LHCN-M2 (cell line): ENCODE data around the gene PLOD2. TPM values are rescaled to one million over a fixed set of nuclear protein-coding genes. Genes with fewer than 3 reads are reported as not detected.
A peak's percentile ranks its signal among the peaks of the same experiment; 100 is the strongest.

Source experiments
- DNase-seq: peaks from one replicate; pipeline ENCODE4 v3.0.0-alpha.2; 2012; ENCODE audit warnings: low read depth
- total RNA-seq: library from RNA; depleted of rRNA; stranded (reverse); fragments of >200 nt; gene quantifications from 2 replicates; pipeline ENCODE4 v1.2.3, GENCODE V29; 2014

Gene PLOD2
- total RNA-seq, 1 experiment from 2014 or later: 197 TPM

GRCh38 chr3:146100825-146101444 lies 60.0 kb downstream of the PLOD2 start:
- DNase-seq: no peak

- DNase-seq: no peak
Observed at GRCh38 chr3:146100180-146100579, 60.8 kb downstream of the PLOD2 start.

GRCh38 chr3:146099316-146099715 lies 61.7 kb downstream of the PLOD2 start:
- DNase-seq: no peak

GRCh38 chr3:146093896-146094295 lies 67.1 kb downstream of the PLOD2 start:
- no peak for DNase-seq

- peak; percentile 47 for DNase-seq
Observed at GRCh38 chr3:146092230-146092629, 68.8 kb downstream of the PLOD2 start.

GRCh38 chr3:146091397-146091796 lies 69.6 kb downstream of the PLOD2 start:
- DNase-seq: no peak

GRCh38 chr3:146090521-146090920 lies 70.5 kb downstream of the PLOD2 start:
- no peak for DNase-seq

GRCh38 chr3:146088840-146089239 lies 72.1 kb downstream of the PLOD2 start:
- no peak for DNase-seq

- no peak for DNase-seq
Observed at GRCh38 chr3:146087116-146087515, 73.9 kb downstream of the PLOD2 start.

- peak; percentile 62 for DNase-seq
Observed at GRCh38 chr3:146086211-146086610, 74.8 kb downstream of the PLOD2 start.

GRCh38 chr3:146085678-146086077 lies 75.3 kb downstream of the PLOD2 start:
- no peak for DNase-seq

GRCh38 chr3:146080578-146080977 lies 80.4 kb downstream of the PLOD2 start:
- no peak for DNase-seq

GRCh38 chr3:146078031-146078430 lies 83.0 kb downstream of the PLOD2 start:
- DNase-seq: peak; percentile 22

GRCh38 chr3:146077181-146077580 lies 83.8 kb downstream of the PLOD2 start:
- DNase-seq: peak; percentile 18

GRCh38 chr3:146072824-146073223 lies 88.2 kb downstream of the PLOD2 start:
- peak; percentile 48 for DNase-seq

GRCh38 chr3:146072061-146072460 lies 88.9 kb downstream of the PLOD2 start:
- DNase-seq: no peak

GRCh38 chr3:146071632-146072031 lies 89.4 kb downstream of the PLOD2 start:
- no peak for DNase-seq

- DNase-seq: peak; percentile 87
Observed at GRCh38 chr3:146067048-146067447, 93.9 kb downstream of the PLOD2 start.

GRCh38 chr3:146065573-146066006 lies 95.4 kb downstream of the PLOD2 start:
- peak; percentile 74 for DNase-seq

- no peak for DNase-seq
Observed at GRCh38 chr3:146058241-146058640, 102.7 kb downstream of the PLOD2 start.

GRCh38 chr3:146052791-146053310 lies 108.1 kb downstream of the PLOD2 start:
- DNase-seq: no peak

GRCh38 chr3:146052056-146052790 lies 108.8 kb downstream of the PLOD2 start:
- no peak for DNase-seq

GRCh38 chr3:146050691-146051090 lies 110.3 kb downstream of the PLOD2 start:
- peak; percentile 64 for DNase-seq
